OCI-LY7 (cell line): ENCODE data around the gene IKZF3. TPM values are rescaled to one million over a fixed set of nuclear protein-coding genes. Genes with fewer than 3 reads are reported as not detected.

ENCODE experiments used
- BruUV-seq: library from RNA; stranded (reverse); fragments of 400-500 nt; replicated peaks from 2 replicates; lab custom pipeline; 2021; lab: Mats Ljungman, UMichigan
- CTCF ChIA-PET: fragments of 300-600 bp; sonication (Branson Sonifier 250); formaldehyde crosslinking; loops from one replicate; lab custom pipeline; 2022; ENCODE audit warnings: antibody characterized with exemption; ENCODE audit not compliant: unreplicated experiment; lab: Charles Lee
- POLR2A ChIA-PET: fragments of 300-600 bp; sonication (Branson Sonifier 250); formaldehyde crosslinking; loops from one replicate; lab custom pipeline; 2022; ENCODE audit warnings: antibody characterized with exemption; lab: Charles Lee
- DNase-seq: peaks from one replicate; pipeline ENCODE4 v3.0.0-alpha.2; 2015; ENCODE audit warnings: low spot score
- H2AFZ ChIP-seq: fragments of 200-600 bp; sonication (generic), shearing (Covaris generic); 2 replicates; pipeline ENCODE4 v1.6.1; 2014; ENCODE audit warnings: mild to moderate bottlenecking, antibody characterized with exemption, low read length, moderate library complexity
- H3K27ac ChIP-seq: fragments of 200-600 bp; sonication (generic); 2 replicates; pipeline ENCODE4 v1.5.1; 2014; ENCODE audit warnings: mixed run types, low read depth, mild to moderate bottlenecking, moderate library complexity, low read length, inconsistent platforms; ENCODE audit not compliant: poor library complexity, severe bottlenecking
- H3K36me3 ChIP-seq: fragments of 200-600 bp; sonication (generic); 2 replicates; pipeline ENCODE4 v1.6.1; 2014; ENCODE audit warnings: mild to moderate bottlenecking, antibody characterized with exemption, low read length, moderate library complexity, mixed read lengths; ENCODE audit not compliant: insufficient read depth
- H3K4me1 ChIP-seq: fragments of 200-600 bp; sonication (generic); 2 replicates; pipeline ENCODE4 v1.5.1; 2014; ENCODE audit warnings: mild to moderate bottlenecking, low read length; ENCODE audit not compliant: insufficient read depth, poor library complexity, severe bottlenecking
- H3K4me2 ChIP-seq: fragments of 200-600 bp; sonication (generic); 2 replicates; pipeline ENCODE4 v1.6.1; 2014; ENCODE audit warnings: mild to moderate bottlenecking, low read length
- H3K4me3 ChIP-seq: fragments of 200-600 bp; sonication (generic); 2 replicates; pipeline ENCODE4 v1.5.1; 2014; ENCODE audit warnings: mild to moderate bottlenecking, low read depth, low read length; ENCODE audit not compliant: poor library complexity, severe bottlenecking
- H3K79me2 ChIP-seq: fragments of 200-600 bp; sonication (generic); 2 replicates; pipeline ENCODE4 v1.6.1; 2016; ENCODE audit warnings: low read depth, mild to moderate bottlenecking, low read length, moderate library complexity, mixed read lengths; ENCODE audit not compliant: insufficient read depth
- H3K9me2 ChIP-seq: fragments of 200-600 bp; sonication (generic); 2 replicates; pipeline ENCODE4 v1.6.1; 2016; ENCODE audit warnings: mild to moderate bottlenecking, low read length, mixed read lengths; ENCODE audit not compliant: insufficient read depth
- H3K9me3 ChIP-seq: fragments of 200-600 bp; sonication (generic); 2 replicates; pipeline ENCODE4 v1.6.1; 2014; ENCODE audit warnings: mild to moderate bottlenecking, mixed run types, low read length, mixed read lengths
- H4K20me1 ChIP-seq: fragments of 200-600 bp; sonication (generic); 2 replicates; pipeline ENCODE4 v1.6.1; 2014; ENCODE audit warnings: mild to moderate bottlenecking, antibody characterized with exemption, low read length, moderate library complexity, mixed read lengths; ENCODE audit not compliant: insufficient read depth
- CTCF ChIP-seq: fragments of 200-600 bp; sonication (generic); conservative IDR thresholded peaks from 2 replicates; pipeline ENCODE4 v1.5.1; 2014; ENCODE audit warnings: mild to moderate bottlenecking, antibody characterized with exemption, low read length, moderate library complexity, mixed read lengths
- EZH2phosphoT487 ChIP-seq: fragments of 200-600 bp; sonication (generic); IDR thresholded peaks from 2 replicates; pipeline ENCODE4 v1.6.1; 2018; ENCODE audit warnings: low read depth, borderline replicate concordance, mild to moderate bottlenecking, mixed run types, antibody characterized with exemption, low read length, moderate library complexity, mixed read lengths
- intact Hi-C: fragments of 100-400 bp; cut with micrococcal nuclease; formaldehyde crosslinking; loops from one replicate; pipeline ENCODE4 v1.10.0; 2022; ENCODE audit not compliant: unreplicated experiment
- total RNA-seq, 2 experiments: library from RNA; depleted of rRNA in 1 of 2; stranded (reverse); fragments of >200 nt in 1 of 2; shearing (Covaris generic) in 1 of 2; gene quantifications; 2 replicates each; pipeline ENCODE4 v1.2.3, GENCODE V29; 2014 to 2022

Gene IKZF3
- total RNA-seq, 2 experiments from 2014 or later: 54.7 to 134 TPM

DNA sequence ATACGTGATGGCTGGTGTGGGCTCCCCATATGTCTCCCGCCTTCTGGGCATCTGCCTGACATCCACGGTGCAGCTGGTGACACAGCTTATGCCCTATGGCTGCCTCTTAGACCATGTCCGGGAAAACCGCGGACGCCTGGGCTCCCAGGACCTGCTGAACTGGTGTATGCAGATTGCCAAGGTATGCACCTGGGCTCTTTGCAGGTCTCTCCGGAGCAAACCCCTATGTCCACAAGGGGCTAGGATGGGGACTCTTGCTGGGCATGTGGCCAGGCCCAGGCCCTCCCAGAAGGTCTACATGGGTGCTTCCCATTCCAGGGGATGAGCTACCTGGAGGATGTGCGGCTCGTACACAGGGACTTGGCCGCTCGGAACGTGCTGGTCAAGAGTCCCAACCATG lies 139.4 kb downstream of the IKZF3 start:
- DNase-seq: no peak
- CTCF ChIA-PET: no interaction called here
- Histone ChIP-seq H3K36me3 (peaks cover 15% of the 10 kb centered on the region; the same call in 1 of the 2 replicates), H3K4me2 (no peak overlapping the region), H3K9me3 (no peaks in the 10 kb centered on the region), H2AFZ (no peak overlapping the region), H3K27ac (no peak overlapping the region), H3K4me1 (peaks cover 7% of the 10 kb centered on the region), H3K4me3 (no peak overlapping the region), H3K9me2 (no peaks in the 10 kb centered on the region), H3K79me2 (peaks cover 5% of the 10 kb centered on the region; the same call in 1 of the 2 replicates), H4K20me1 (no peaks in the 10 kb centered on the region)
- intact Hi-C loops: no loop called here
- POLR2A ChIA-PET: no interaction called here
- TF ChIP-seq CTCF (no peak), EZH2phosphoT487 (no peak)
- no TSS peak for BruUV-seq

DNA sequence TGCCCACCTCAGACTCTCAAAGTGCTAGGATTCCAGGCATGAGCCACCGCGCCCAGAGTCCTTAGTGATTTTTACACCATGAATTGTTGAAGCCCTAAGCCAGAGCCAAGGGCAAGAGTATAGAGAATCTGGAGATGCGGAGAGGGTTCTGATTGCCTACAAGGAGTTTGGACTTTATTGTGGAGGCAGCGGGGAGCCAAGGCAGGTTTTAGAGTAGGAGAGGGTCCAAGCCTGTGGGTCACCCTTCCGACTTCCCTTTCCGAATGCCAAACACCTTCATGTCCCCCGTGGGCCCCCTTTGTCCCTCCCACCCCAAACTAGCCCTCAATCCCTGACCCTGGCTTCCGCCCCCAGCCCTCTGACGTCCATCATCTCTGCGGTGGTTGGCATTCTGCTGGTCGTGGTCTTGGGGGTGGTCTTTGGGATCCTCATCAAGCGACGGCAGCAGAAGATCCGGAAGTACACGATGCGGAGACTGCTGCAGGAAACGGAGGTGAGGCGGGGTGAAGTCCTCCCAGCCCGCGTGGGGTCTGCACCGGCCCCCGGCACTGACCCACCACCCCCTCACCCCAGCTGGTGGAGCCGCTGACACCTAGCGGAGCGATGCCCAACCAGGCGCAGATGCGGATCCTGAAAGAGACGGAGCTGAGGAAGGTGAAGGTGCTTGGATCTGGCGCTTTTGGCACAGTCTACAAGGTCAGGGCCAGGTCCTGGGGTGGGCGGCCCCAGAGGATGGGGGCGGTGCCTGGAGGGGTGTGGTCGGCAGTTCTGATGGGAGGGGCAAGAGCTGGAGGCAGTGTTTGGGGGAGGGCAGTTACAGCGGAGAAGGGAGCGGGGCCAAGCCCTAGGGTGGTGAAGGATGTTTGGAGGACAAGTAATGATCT lies 140.9 kb downstream of the IKZF3 start:
- TF ChIP-seq CTCF (no peak), EZH2phosphoT487 (no peak)
- Histone ChIP-seq H3K4me3 (no peak overlapping the region), H3K27ac (no peak overlapping the region), H3K9me2 (no peaks in the 10 kb centered on the region), H3K36me3 (peaks cover 3% of the 10 kb centered on the region; the same call in 1 of the 2 replicates), H3K4me1 (no peaks in the 10 kb centered on the region), H3K79me2 (no peaks in the 10 kb centered on the region), H2AFZ (no peak overlapping the region), H4K20me1 (no peaks in the 10 kb centered on the region), H3K4me2 (no peak overlapping the region), H3K9me3 (no peaks in the 10 kb centered on the region)
- intact Hi-C loops: no loop called here
- ChIA-PET POLR2A (no interaction called here), CTCF (no interaction called here)
- DNase-seq: no peak
- no TSS peak for BruUV-seq

GRCh38 chr17:39722104-39722503 lies 142.0 kb downstream of the IKZF3 start:
- no peaks in the 10 kb centered on the region for H3K36me3 ChIP-seq
- ChIA-PET CTCF (no interaction called here), POLR2A (no interaction called here)
- H3K79me2 ChIP-seq: no peaks in the 10 kb centered on the region
- no peaks in the 10 kb centered on the region for H3K4me1 ChIP-seq
- H3K4me2 ChIP-seq: no peak overlapping the region
- H3K4me3 ChIP-seq: no peak overlapping the region
- intact Hi-C loops: no loop called here
- DNase-seq: no peak
- TF ChIP-seq EZH2phosphoT487 (no peak), CTCF (no peak)
- no peak overlapping the region for H3K27ac ChIP-seq
- no peaks in the 10 kb centered on the region for H3K9me3 ChIP-seq
- no peaks in the 10 kb centered on the region for H4K20me1 ChIP-seq
- H2AFZ ChIP-seq: no peak overlapping the region
- H3K9me2 ChIP-seq: no peaks in the 10 kb centered on the region
- no TSS peak for BruUV-seq
